Measurements from ENCODE around the gene AVPR2.
A peak's percentile ranks its signal among the peaks of the same experiment; 100 is the strongest.

Gene AVPR2

GRCh38 chrX:153885208-153885787, 19.2 kb upstream of the AVPR2 start:
- Histone ChIP-seq H3K9ac (ENCODE audit: low read length) (peak overlapping the region; percentile 63), H3K79me2 (ENCODE audit: low read length) (no peaks in the 10 kb centered on the region), H2AFZ (ENCODE audit: low read depth, low read length) (no peak overlapping the region), H3K4me3 (ENCODE audit: low read length) (peak overlapping the region; percentile 79), H4K20me1 (ENCODE audit: insufficient read depth, low read length) (peaks cover 10% of the 10 kb centered on the region; the same call in 1 of the 2 replicates), H3K27me3 (ENCODE audit: low read depth, low read length) (peaks cover 5% of the 10 kb centered on the region; the same call in 1 of the 2 replicates), H3K9me3 (ENCODE audit: insufficient read depth, low read length) (no peaks in the 10 kb centered on the region), H3K4me2 (ENCODE audit: low read length) (peak overlapping the region; percentile 76), H3K27ac (ENCODE audit: low read length) (no peak overlapping the region), H3K4me1 (ENCODE audit: low read length) (peaks cover 65% of the 10 kb centered on the region), H3K36me3 (replicated peaks; ENCODE audit: low read depth, low read length) (no peaks in the 10 kb centered on the region)
- TF ChIP-seq CTCF (IDR thresholded peaks at IDR 0.05; ENCODE audit: low read depth, low read length), result no peak
- TF ChIP-seq EZH2phosphoT487 (IDR thresholded peaks at IDR 0.05; ENCODE audit: low read depth), result no peak

DNA sequence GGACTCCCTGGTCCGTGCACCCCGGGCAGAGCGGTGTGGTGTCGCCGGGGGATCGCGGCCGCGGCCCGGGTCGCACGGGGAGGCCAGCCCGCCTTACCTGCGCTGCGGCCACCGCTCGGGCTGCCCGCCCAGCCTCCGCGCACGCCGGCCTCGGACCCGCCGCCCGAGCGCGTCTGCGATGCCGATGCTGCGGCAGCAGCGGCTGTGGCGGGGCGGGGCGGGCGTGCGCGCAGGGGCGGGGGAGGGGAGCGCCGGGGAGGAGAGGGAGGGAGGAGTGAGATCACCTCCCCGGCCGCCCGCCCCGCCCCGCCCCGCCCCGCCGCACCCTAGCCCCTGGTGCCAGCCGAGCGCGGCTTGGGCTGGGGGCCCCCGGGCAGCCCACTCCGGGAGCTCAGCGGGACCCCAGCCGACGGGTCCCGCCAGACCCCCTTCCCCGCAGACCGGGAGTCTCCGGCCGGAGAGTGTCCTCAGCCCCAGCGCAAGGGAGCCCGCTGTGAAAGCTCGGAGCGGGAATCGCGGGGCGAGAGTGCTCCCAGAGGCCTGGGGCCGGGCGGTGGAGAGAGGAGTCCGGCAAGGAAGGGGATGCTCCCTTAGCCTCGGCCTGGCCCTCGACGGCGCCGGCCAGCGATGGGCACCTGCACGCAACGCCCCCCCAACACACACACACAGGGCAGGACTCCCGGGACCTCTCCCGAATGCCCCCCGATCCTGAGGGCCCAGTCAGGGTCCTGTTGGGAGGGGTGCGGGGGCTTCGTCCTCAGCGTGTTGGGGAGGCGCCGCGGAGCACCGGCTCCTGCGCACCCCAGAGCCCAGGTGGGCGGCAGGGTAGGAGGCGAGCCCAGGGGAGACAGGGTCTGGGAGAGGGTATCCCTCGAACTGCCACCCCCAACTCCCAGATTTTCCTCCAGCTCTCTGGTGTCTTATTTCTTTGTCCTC, 18.2 kb upstream of the AVPR2 start, which contains the start of gene L1CAM:
TSS of gene L1CAM (minus strand) at position 206 of the 936 bp plus-strand sequence. CDS start 10,337 bp downstream, outside the sequence.
- Histone ChIP-seq H3K36me3 (replicated peaks; ENCODE audit: low read depth, low read length) (no peaks in the 10 kb centered on the region), H3K4me3 (ENCODE audit: low read length) (peak within 1 kb of the TSS; percentile 79), H3K4me2 (ENCODE audit: low read length) (peak within 1 kb of the TSS; percentile 81), H3K79me2 (ENCODE audit: low read length) (no peaks in the 10 kb centered on the region), H3K27ac (ENCODE audit: low read length) (no peak within 1 kb of the TSS), H3K9ac (ENCODE audit: low read length) (peak within 1 kb of the TSS; percentile 63), H2AFZ (ENCODE audit: low read depth, low read length) (no peak within 1 kb of the TSS), H4K20me1 (ENCODE audit: insufficient read depth, low read length) (peaks cover 10% of the 10 kb centered on the region; the same call in 1 of the 2 replicates), H3K9me3 (ENCODE audit: insufficient read depth, low read length) (no peaks in the 10 kb centered on the region), H3K27me3 (ENCODE audit: low read depth, low read length) (peaks cover 5% of the 10 kb centered on the region; the same call in 1 of the 2 replicates), H3K4me1 (ENCODE audit: low read length) (peaks cover 65% of the 10 kb centered on the region)
- TF ChIP-seq CTCF (IDR thresholded peaks at IDR 0.05; ENCODE audit: low read depth, low read length), result no peak
- no peak for TF ChIP-seq EZH2phosphoT487 (IDR thresholded peaks at IDR 0.05; ENCODE audit: low read depth)

DNA sequence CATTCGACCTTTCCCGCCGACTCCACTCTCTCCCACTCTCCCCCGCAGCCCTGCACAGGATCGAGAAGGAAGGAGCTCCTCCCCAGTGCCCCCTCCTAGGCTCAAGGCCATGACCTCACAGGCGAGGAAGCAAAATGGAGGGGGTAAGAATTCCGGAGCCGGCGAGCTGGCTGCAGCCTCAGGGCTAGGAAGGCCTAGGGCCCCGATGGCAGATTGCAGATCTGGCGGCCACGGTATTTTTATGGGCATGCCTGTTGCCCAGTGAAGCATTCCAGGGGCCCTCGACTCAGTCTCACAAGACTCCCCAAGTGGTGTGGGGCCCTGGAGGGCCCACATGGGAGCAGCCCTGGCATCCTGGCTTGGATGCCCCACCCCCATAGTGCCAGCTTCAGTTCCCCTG, 17.6 kb upstream of the AVPR2 start:
- H3K4me3 ChIP-seq (ENCODE audit: low read length), result no peak overlapping the region
- TF ChIP-seq CTCF (IDR thresholded peaks at IDR 0.05; ENCODE audit: low read depth, low read length) (no peak), EZH2phosphoT487 (IDR thresholded peaks at IDR 0.05; ENCODE audit: low read depth) (no peak)
- peak overlapping the region; percentile 81 for H3K4me2 ChIP-seq (ENCODE audit: low read length)

GRCh38 chrX:153887385-153887784, 17.1 kb upstream of the AVPR2 start:
- peak overlapping the region; percentile 86 for H3K27ac ChIP-seq (ENCODE audit: low read length)
- peak overlapping the region; percentile 81 for H3K4me2 ChIP-seq (ENCODE audit: low read length)
- no peaks in the 10 kb centered on the region for H3K79me2 ChIP-seq (ENCODE audit: low read length)
- H3K4me3 ChIP-seq (ENCODE audit: low read length), result peak overlapping the region; percentile 50; the same call in 1 of the 2 replicates
- H3K9ac ChIP-seq (ENCODE audit: low read length), result 0 out of 2 replicates have a peak overlapping the region, but pooled peaks have one; percentile 57
- H2AFZ ChIP-seq (ENCODE audit: low read depth, low read length), result no peak overlapping the region
- H4K20me1 ChIP-seq (ENCODE audit: insufficient read depth, low read length), result peaks cover 2% of the 10 kb centered on the region; the same call in 1 of the 2 replicates
- H3K9me3 ChIP-seq (ENCODE audit: insufficient read depth, low read length), result no peaks in the 10 kb centered on the region
- TF ChIP-seq EZH2phosphoT487 (IDR thresholded peaks at IDR 0.05; ENCODE audit: low read depth) (no peak), CTCF (IDR thresholded peaks at IDR 0.05; ENCODE audit: low read depth, low read length) (no peak)
- H3K36me3 ChIP-seq (replicated peaks; ENCODE audit: low read depth, low read length), result no peaks in the 10 kb centered on the region
- peaks cover 70% of the 10 kb centered on the region for H3K4me1 ChIP-seq (ENCODE audit: low read length)
- H3K27me3 ChIP-seq (ENCODE audit: low read depth, low read length), result peaks cover 5% of the 10 kb centered on the region; the same call in 1 of the 2 replicates

More for the DNA sequence above, 17.6 kb upstream of the AVPR2 start:
- Histone ChIP-seq H3K27me3 (ENCODE audit: low read depth, low read length) (peaks cover 5% of the 10 kb centered on the region; the same call in 1 of the 2 replicates), H3K4me1 (ENCODE audit: low read length) (peaks cover 68% of the 10 kb centered on the region), H2AFZ (ENCODE audit: low read depth, low read length) (no peak overlapping the region), H3K27ac (ENCODE audit: low read length) (no peak overlapping the region), H3K9me3 (ENCODE audit: insufficient read depth, low read length) (no peaks in the 10 kb centered on the region), H4K20me1 (ENCODE audit: insufficient read depth, low read length) (peaks cover 4% of the 10 kb centered on the region; the same call in 1 of the 2 replicates), H3K79me2 (ENCODE audit: low read length) (no peaks in the 10 kb centered on the region), H3K9ac (ENCODE audit: low read length) (no peak overlapping the region), H3K36me3 (replicated peaks; ENCODE audit: low read depth, low read length) (no peaks in the 10 kb centered on the region)
